Subcutaneous adipose tissue (tissue), 4 donors: Measurements from ENCODE around the gene SUN2. TPM values are rescaled to one million over a fixed set of nuclear protein-coding genes. Genes with fewer than 3 reads are reported as not detected.

ENCODE experiments used
- total RNA-seq, 4 donors: library from RNA; depleted of rRNA; stranded (reverse); fragments of >200 nt; gene quantifications; one replicate each; pipeline ENCODE4 v1.1.0, GENCODE V29; 2016
- TF ChIP-seq, protein P1 (sequence below): fragments of 450-650 bp; IDR thresholded peaks from one replicate; pipeline ENCODE4 v1.5.1; 2016; ENCODE audit warnings: low read depth, mild to moderate bottlenecking, control low read depth, antibody characterized with exemption, moderate library complexity

SUN2 gene
- total RNA-seq, 4 donors from 2014 or later, result 177 to 749 (median 361) TPM

DNA sequence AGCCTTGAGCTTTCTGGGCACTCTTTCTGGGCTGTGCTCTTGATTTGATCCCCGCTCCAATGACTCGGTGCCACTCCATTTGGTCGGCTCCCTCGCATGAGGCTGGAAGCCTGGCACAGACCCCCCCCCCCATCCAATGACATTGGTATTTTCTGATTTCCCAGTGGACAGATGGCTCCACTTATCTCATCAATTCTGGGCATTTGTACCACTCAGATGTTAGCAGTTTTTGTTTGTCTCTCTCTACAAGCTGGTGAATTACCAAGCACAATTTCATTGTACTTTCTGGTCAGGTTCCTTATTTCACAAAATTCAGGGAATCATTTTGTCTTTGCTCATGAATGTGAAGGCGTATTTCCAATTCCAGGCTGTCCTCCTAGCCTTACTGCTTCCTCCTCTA is 29.1 kb upstream of the SUN2 start:
- TF ChIP-seq, protein P1, sequence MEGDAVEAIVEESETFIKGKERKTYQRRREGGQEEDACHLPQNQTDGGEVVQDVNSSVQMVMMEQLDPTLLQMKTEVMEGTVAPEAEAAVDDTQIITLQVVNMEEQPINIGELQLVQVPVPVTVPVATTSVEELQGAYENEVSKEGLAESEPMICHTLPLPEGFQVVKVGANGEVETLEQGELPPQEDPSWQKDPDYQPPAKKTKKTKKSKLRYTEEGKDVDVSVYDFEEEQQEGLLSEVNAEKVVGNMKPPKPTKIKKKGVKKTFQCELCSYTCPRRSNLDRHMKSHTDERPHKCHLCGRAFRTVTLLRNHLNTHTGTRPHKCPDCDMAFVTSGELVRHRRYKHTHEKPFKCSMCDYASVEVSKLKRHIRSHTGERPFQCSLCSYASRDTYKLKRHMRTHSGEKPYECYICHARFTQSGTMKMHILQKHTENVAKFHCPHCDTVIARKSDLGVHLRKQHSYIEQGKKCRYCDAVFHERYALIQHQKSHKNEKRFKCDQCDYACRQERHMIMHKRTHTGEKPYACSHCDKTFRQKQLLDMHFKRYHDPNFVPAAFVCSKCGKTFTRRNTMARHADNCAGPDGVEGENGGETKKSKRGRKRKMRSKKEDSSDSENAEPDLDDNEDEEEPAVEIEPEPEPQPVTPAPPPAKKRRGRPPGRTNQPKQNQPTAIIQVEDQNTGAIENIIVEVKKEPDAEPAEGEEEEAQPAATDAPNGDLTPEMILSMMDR, result no peak

DNA sequence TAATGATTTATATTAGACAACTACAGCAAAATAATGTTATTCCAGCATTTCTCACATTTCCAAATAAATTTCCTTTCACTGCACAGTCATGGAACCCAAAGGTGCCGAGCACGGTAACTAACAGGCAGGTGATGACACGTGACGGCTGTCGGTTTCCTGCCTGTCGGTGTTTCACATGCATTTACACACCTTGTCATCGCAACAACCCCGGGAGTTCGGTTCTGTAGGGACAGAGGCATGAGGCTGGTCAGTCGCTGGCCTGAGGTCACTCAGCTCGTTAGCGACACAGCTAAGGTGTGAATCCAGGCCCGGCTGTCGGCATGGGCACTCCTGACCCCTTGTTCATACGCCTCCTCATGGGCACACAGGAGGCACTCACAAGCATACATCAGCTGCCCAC is 28.2 kb upstream of the SUN2 start:
- TF ChIP-seq, protein P1, result no peak

DNA sequence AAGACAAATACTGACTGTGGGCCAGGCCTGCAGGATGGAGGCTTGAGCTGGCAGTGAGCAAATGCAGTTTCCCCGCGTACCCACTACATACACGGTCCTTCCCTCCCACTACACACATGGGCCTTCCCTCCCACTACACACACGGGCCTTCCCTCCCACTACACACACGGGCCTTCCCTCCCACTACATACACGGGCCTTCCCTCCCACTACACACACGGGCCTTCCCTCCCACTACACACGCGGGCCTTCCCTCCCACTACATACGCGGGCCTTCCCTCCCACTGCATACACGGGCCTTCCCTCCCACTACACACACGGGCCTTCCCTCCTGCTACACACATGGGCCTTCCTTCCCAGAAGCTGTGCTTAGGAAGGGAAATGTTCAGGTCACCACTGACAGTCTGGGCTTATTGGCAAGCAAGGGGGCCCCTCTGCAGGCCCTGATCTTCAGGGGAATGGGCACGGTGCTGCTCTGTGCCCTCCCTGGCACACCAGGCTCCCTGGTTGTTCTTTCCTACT is 27.4 kb upstream of the SUN2 start:
- TF ChIP-seq, protein P1, result no peak

DNA sequence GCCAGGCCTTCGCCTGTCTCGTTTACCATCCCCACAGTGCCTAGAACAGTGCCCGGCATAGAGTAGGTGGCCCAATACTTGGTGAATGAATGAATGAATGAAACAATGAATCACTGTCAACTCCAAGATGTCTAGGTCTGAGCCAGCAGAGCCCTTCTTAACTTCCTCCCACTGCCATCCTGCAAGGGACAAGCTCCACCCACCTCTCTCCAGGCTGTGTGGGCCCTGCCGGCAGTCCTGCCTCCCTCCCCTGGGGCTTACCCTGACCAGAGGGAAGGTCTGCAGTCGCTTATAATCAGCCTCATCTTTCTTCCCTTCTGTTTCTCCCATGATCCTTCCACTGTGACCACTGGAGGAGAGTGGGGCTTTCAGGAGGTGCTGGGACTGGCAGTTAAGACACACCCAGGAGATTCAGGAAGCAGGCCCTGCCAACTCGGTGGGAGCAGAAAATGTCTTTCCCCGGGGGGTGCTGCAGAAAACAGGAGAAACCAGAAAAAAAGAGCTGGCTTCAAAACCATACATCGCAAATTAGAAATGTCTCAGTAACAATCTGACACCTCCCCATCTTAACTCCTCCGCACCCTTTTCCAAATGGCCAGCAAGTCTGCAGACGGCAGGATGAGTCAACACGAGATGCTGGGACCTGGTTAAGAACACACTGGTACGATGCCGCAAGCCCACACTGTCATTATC is 26.8 kb upstream of the SUN2 start:
- TF ChIP-seq, protein P1, result no peak

DNA sequence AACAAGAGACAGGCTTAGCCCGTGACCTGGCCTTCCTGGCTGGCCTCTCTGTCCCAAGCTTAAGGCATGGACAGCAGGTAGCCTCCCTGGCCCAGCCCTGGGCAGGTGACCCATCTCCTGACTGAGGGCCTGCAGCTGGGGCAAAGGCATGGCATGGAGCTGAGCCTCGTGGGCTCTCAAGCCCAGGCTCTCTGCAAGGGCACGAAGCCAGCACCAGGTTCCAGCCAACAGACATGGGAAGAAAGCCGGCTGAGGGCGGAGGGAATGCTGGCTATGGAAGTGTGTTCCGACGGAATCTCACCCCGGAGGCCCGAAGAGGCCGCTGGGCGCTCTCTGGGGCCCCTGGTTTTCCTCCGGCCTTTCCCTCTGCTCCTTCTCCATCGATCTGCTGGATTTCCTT is 25.2 kb upstream of the SUN2 start:
- TF ChIP-seq, protein P1, result no peak

DNA sequence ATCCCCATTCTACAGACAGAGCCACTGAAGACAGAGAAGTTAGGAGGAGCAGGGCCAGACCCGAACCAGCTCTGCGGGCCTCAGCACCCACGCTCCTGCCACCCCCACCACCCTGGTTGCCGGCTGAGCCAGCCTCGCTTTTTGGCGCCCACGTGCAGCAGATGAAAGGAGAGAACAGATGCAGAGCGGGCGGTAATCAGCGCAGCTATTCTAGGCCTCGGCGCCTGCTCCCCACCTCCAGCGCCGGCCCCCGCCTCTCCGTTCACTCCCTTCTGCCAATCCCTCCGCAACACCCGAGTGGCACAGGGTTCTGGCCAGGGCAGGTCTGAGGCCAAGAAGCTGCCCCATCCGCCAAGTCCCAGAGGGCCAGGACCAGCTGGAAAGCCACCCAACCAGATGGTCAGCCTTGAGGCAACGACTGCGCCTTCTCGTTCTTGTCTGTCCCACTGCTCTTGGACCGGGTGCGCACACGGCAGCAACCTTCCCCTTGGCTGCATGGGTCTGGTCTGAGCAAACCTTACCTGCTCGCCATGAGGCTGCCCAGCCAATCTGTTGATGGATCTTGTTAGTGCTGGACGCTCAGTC is 21.4 kb upstream of the SUN2 start:
- TF ChIP-seq, protein P1, result no peak

DNA sequence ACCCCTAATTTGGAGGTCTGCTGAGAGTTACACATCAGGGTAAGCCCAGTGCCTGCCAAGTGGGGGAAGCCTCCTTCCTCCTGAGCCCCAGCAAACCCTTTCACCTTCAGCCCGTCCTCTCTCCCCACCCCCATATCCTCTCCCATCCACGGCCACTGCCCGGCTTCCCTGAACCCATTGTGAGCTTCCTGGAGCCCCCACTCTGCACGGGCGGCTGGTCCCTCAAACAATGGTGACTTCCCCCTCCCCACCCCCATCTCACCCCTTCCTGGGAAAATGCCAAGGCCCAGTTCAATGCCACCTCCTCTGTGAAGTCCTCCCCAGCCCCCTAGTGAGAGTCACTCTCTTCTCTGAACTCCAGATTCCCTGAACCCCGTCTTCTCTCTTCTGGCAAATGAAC is 20.3 kb upstream of the SUN2 start:
- TF ChIP-seq, protein P1, result no peak
